Ishikawa (cell line): Measurements from ENCODE around the gene PPM1K.

ENCODE experiments used
- EP300 ChIP-seq: IDR thresholded peaks from 2 replicates; pipeline ENCODE4 v1.6.1; 2012; ENCODE audit warnings: borderline replicate concordance
- YY1 ChIP-seq: IDR thresholded peaks from 2 replicates; pipeline ENCODE4 v1.6.1; 2012; ENCODE audit warnings: low read depth
- TF ChIP-seq, protein P1 (sequence below): IDR thresholded peaks from 2 replicates; pipeline ENCODE4 v1.6.1; 2012; ENCODE audit warnings: low read depth, mild to moderate bottlenecking

DNA sequence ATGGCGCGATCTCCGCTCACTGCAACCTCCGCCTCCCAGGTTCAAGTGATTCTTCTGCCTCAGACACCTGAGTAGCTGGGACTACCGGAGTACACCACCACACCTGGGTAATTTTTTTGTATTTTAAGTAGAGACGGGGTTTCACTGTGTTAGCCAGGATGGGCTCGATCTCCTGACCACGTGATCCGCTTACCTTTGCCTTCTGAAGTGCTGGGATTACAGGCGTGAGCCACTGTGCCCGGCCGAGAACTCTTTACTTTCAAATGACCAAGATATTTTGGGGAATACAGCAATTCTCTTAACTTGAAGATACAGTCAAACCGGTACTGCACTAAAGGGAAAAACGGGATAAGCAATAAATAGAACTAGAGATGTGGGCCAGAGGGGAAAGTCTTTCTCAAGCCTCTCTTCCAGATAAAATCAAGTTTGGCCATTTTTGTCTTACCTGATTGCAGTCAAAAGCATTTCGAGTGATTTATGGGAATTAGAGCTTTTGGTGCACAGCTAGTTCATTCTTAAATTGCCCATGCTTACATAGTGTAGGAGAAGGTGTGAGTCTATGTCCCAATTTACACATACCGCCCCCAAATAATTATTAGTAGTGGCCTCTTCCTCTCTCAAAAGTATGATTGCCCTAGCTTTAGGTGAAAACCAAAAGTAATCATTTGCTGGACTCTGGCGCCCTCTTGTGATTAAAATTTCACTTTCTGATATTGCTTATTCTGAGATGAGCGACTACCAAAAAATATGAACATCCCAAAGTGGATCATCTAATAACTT lies 72.7 kb downstream of the PPM1K start:
- TF ChIP-seq EP300 (no peak), YY1 (no peak)
- TF ChIP-seq, protein P1, sequence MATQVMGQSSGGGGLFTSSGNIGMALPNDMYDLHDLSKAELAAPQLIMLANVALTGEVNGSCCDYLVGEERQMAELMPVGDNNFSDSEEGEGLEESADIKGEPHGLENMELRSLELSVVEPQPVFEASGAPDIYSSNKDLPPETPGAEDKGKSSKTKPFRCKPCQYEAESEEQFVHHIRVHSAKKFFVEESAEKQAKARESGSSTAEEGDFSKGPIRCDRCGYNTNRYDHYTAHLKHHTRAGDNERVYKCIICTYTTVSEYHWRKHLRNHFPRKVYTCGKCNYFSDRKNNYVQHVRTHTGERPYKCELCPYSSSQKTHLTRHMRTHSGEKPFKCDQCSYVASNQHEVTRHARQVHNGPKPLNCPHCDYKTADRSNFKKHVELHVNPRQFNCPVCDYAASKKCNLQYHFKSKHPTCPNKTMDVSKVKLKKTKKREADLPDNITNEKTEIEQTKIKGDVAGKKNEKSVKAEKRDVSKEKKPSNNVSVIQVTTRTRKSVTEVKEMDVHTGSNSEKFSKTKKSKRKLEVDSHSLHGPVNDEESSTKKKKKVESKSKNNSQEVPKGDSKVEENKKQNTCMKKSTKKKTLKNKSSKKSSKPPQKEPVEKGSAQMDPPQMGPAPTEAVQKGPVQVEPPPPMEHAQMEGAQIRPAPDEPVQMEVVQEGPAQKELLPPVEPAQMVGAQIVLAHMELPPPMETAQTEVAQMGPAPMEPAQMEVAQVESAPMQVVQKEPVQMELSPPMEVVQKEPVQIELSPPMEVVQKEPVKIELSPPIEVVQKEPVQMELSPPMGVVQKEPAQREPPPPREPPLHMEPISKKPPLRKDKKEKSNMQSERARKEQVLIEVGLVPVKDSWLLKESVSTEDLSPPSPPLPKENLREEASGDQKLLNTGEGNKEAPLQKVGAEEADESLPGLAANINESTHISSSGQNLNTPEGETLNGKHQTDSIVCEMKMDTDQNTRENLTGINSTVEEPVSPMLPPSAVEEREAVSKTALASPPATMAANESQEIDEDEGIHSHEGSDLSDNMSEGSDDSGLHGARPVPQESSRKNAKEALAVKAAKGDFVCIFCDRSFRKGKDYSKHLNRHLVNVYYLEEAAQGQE = no peak
